A673 (cell line): ENCODE results near the gene EREG. TPM values are rescaled to one million over a fixed set of nuclear protein-coding genes. Genes with fewer than 3 reads are reported as not detected.

ENCODE experiments used
- BruUV-seq: library from RNA; stranded (reverse); fragments of 400-500 nt; replicated peaks from 2 replicates; lab custom pipeline; 2021; lab: Mats Ljungman, UMichigan
- CTCF ChIA-PET: fragments of 300-600 bp; sonication (Branson Sonifier 250); formaldehyde crosslinking; loops from one replicate; lab custom pipeline; 2022; ENCODE audit warnings: antibody characterized with exemption; lab: Charles Lee
- POLR2A ChIA-PET: fragments of 300-600 bp; sonication (Branson Sonifier 250); formaldehyde crosslinking; loops from one replicate; lab custom pipeline; 2022; ENCODE audit warnings: antibody characterized with exemption; ENCODE audit not compliant: low non-redundant PET; lab: Charles Lee
- DNase-seq: peaks from one replicate; pipeline ENCODE4 v3.0.0-alpha.2; 2015; ENCODE audit warnings: low spot score
- H3K27ac ChIP-seq: fragments of 200-600 bp; sonication (generic); 2 replicates; pipeline ENCODE4 v1.5.1; 2016; ENCODE audit warnings: mixed run types, low read depth, mild to moderate bottlenecking, mixed read lengths, antibody characterized with exemption, low read length; ENCODE audit not compliant: poor library complexity, severe bottlenecking
- H3K27me3 ChIP-seq: fragments of 200-600 bp; sonication (generic); replicated peaks from 2 replicates; pipeline ENCODE4 v1.6.1; 2017; ENCODE audit warnings: mixed run types, low read depth, mild to moderate bottlenecking, mixed read lengths, antibody characterized with exemption, low read length; ENCODE audit not compliant: insufficient read depth, poor library complexity
- H3K36me3 ChIP-seq: fragments of 200-600 bp; sonication (generic); 2 replicates; pipeline ENCODE4 v1.6.1; 2016; ENCODE audit warnings: mixed run types, mild to moderate bottlenecking, mixed read lengths, antibody characterized with exemption, low read length; ENCODE audit not compliant: insufficient read depth, poor library complexity, severe bottlenecking
- H3K4me1 ChIP-seq: fragments of 200-600 bp; sonication (generic); 2 replicates; pipeline ENCODE4 v1.6.1; 2017; ENCODE audit warnings: mixed run types, mild to moderate bottlenecking, mixed read lengths, antibody characterized with exemption, low read length; ENCODE audit not compliant: insufficient read depth, poor library complexity, severe bottlenecking
- H3K4me3 ChIP-seq: fragments of 200-600 bp; sonication (generic); 2 replicates; pipeline ENCODE4 v1.5.1; 2016; ENCODE audit warnings: low read depth, mixed run types, mild to moderate bottlenecking, mixed read lengths, low read length; ENCODE audit not compliant: poor library complexity, severe bottlenecking
- H3K9me3 ChIP-seq: fragments of 200-600 bp; sonication (generic); 2 replicates; pipeline ENCODE4 v1.6.1; 2016; ENCODE audit warnings: mixed run types, low read depth, mild to moderate bottlenecking, mixed read lengths, antibody characterized with exemption, low read length; ENCODE audit not compliant: poor library complexity, severe bottlenecking
- CTCF ChIP-seq: fragments of 300-800, 200-600 bp; sonication (generic); conservative IDR thresholded peaks from 2 replicates; pipeline ENCODE4 v1.5.1; 2017; ENCODE audit warnings: low read depth, mild to moderate bottlenecking, antibody characterized with exemption, low read length, moderate library complexity, mixed read lengths
- EZH2 ChIP-seq: fragments of 200-600 bp; sonication (generic); IDR thresholded peaks from 2 replicates; pipeline ENCODE4 v1.6.1; 2017; ENCODE audit warnings: borderline replicate concordance, low read depth, mild to moderate bottlenecking, mixed read lengths, antibody characterized with exemption, low read length; ENCODE audit not compliant: poor library complexity, severe bottlenecking
- intact Hi-C: fragments of 100-400 bp; cut with micrococcal nuclease; formaldehyde crosslinking; loops from one replicate; pipeline ENCODE4 v1.10.0; 2022; ENCODE audit not compliant: unreplicated experiment
- total RNA-seq: library from RNA; stranded (reverse); gene quantifications from 2 replicates; pipeline ENCODE4 v1.2.3, GENCODE V29; 2021

Gene EREG
- total RNA-seq, 1 experiment from 2014 or later: 0.84 TPM

- BruUV-seq: no TSS peak
- H3K36me3 ChIP-seq: no peaks in the 10 kb centered on the region
- H3K27me3 ChIP-seq: no peaks in the 10 kb centered on the region
- intact Hi-C loops: no loop called here
- H3K4me3 ChIP-seq: no peak overlapping the region
- no peak for DNase-seq
- ChIA-PET POLR2A (no interaction called here), CTCF (no interaction called here)
- H3K27ac ChIP-seq: no peak overlapping the region
- H3K9me3 ChIP-seq: no peaks in the 10 kb centered on the region
- TF ChIP-seq EZH2 (no peak), CTCF (no peak)
- no peaks in the 10 kb centered on the region for H3K4me1 ChIP-seq
Measured at GRCh38 chr4:74391346-74391745, 26.4 kb downstream of the EREG start.

GRCh38 chr4:74391890-74392475, 27.0 kb downstream of the EREG start:
- H3K27ac ChIP-seq: no peak overlapping the region
- no peak overlapping the region for H3K4me3 ChIP-seq
- ChIA-PET POLR2A (no interaction called here), CTCF (no interaction called here)
- H3K27me3 ChIP-seq: no peaks in the 10 kb centered on the region
- no peak for TF ChIP-seq CTCF
- no peak for TF ChIP-seq EZH2
- DNase-seq: no peak
- BruUV-seq: no TSS peak
- H3K36me3 ChIP-seq: no peaks in the 10 kb centered on the region
- intact Hi-C loops: no loop called here
- H3K9me3 ChIP-seq: no peaks in the 10 kb centered on the region
- no peaks in the 10 kb centered on the region for H3K4me1 ChIP-seq

DNA sequence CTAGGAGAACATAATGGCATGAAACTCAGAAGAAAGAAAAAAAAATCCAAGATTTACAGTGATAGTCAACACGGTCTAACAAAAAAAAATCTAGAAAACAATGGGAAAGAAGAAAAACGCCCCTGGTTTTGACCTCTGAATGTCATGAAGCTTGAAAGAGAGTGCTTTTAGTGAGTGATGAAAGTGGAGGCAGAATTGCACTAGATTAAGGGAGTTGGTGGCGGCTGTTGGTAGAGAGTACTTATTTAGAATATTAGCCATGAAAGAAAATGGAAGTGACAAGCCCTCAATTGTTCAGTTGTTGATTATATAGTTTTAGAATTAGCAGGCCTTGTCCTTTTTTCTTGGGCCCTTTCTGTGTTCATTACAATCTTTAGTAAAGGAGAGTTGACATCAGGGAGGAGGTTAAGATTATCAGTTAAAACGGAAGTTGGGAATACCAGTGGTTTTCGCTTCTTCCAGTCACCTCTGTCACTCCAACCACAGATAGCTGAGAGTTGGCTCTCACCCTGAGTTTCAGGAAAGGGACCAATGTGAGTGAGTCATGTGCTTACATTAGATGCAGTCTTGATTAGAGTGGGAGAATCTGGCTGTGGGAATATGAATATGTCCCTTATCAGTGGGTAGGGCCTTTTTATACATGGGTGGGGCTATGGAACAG, 29.7 kb downstream of the EREG start:
- intact Hi-C loops: no loop called here
- TF ChIP-seq EZH2: no peak
- TF ChIP-seq CTCF: no peak
- H3K27ac ChIP-seq: no peak overlapping the region
- ChIA-PET CTCF (no interaction called here), POLR2A (no interaction called here)
- BruUV-seq: no TSS peak
- no peaks in the 10 kb centered on the region for H3K4me1 ChIP-seq
- H3K4me3 ChIP-seq: no peak overlapping the region
- H3K27me3 ChIP-seq: no peaks in the 10 kb centered on the region
- no peaks in the 10 kb centered on the region for H3K9me3 ChIP-seq
- DNase-seq: no peak
- no peaks in the 10 kb centered on the region for H3K36me3 ChIP-seq
